Measurements from ENCODE around the gene PCED1A. TPM values are rescaled to one million over a fixed set of nuclear protein-coding genes. Genes with fewer than 3 reads are reported as not detected.

The PCED1A gene
- total RNA-seq, 4 donors from 2014 or later, result 25.4 to 99.0 (median 48.7) TPM

GRCh38 chr20:2825761-2826160 lies 14.7 kb downstream of the PCED1A start:
- Histone ChIP-seq H3K27me3 (peaks cover 0 to 8% of the 10 kb centered on the region in 2 donors), H3K4me1 (no peaks in the 10 kb centered on the region), H3K27ac (no peak overlapping the region), H3K9me3 (no peaks in the 10 kb centered on the region), H3K36me3 (no peaks in the 10 kb centered on the region), H3K4me3 (no peak overlapping the region)
- no peak for TF ChIP-seq POLR2A (IDR thresholded peaks at IDR 0.05)
- no peak for TF ChIP-seq CTCF (IDR thresholded peaks at IDR 0.05)
- DNase-seq, result no peak

GRCh38 chr20:2822073-2822472 lies 18.4 kb downstream of the PCED1A start:
- no peaks in the 10 kb centered on the region for H3K36me3 ChIP-seq

GRCh38 chr20:2820896-2821869 lies 19.3 kb downstream of the PCED1A start:
- Histone ChIP-seq H3K36me3 (no peaks in the 10 kb centered on the region), H3K9me3 (no peaks in the 10 kb centered on the region), H3K27me3 (peaks cover 0 to 13% of the 10 kb centered on the region in 2 donors), H3K4me1 (no peaks in the 10 kb centered on the region), H3K27ac (no peak overlapping the region), H3K4me3 (no peak overlapping the region)
- no peak for TF ChIP-seq POLR2A (IDR thresholded peaks at IDR 0.05)
- DNase-seq, result no peak

More at GRCh38 chr20:2822073-2822472, 18.4 kb downstream of the PCED1A start:
- TF ChIP-seq CTCF (IDR thresholded peaks at IDR 0.05) (no peak), POLR2A (IDR thresholded peaks at IDR 0.05) (no peak)
- H3K27ac ChIP-seq, result no peak overlapping the region
- H3K4me3 ChIP-seq, result no peak overlapping the region
- no peaks in the 10 kb centered on the region for H3K4me1 ChIP-seq
- peaks cover 0 to 13% of the 10 kb centered on the region in 2 donors for H3K27me3 ChIP-seq
- no peak for DNase-seq
- no peaks in the 10 kb centered on the region for H3K9me3 ChIP-seq

GRCh38 chr20:2820084-2820895 lies 20.2 kb downstream of the PCED1A start:
- TF ChIP-seq CTCF (IDR thresholded peaks at IDR 0.05) (no peak), POLR2A (IDR thresholded peaks at IDR 0.05) (no peak)
- Histone ChIP-seq H3K36me3 (no peaks in the 10 kb centered on the region), H3K4me3 (no peak overlapping the region), H3K27me3 (peaks cover 0 to 13% of the 10 kb centered on the region in 2 donors), H3K9me3 (no peaks in the 10 kb centered on the region), H3K27ac (no peak overlapping the region), H3K4me1 (no peaks in the 10 kb centered on the region)
- DNase-seq, result no peak

GRCh38 chr20:2817891-2818595 lies 22.4 kb downstream of the PCED1A start:
- Histone ChIP-seq H3K27me3 (peaks cover 0 to 13% of the 10 kb centered on the region in 2 donors), H3K36me3 (no peaks in the 10 kb centered on the region), H3K9me3 (no peaks in the 10 kb centered on the region), H3K4me3 (no peak overlapping the region), H3K27ac (no peak overlapping the region), H3K4me1 (no peaks in the 10 kb centered on the region)
- TF ChIP-seq POLR2A (IDR thresholded peaks at IDR 0.05) (no peak), CTCF (IDR thresholded peaks at IDR 0.05) (no peak)
- peak in 1 of 3 donors; percentile 44 for DNase-seq
